ENCODE data around the gene MYH13. TPM values are rescaled to one million over a fixed set of nuclear protein-coding genes. Genes with fewer than 3 reads are reported as not detected.
"Not testable (repeated sequence)": the region's sequence is repeated elsewhere in the genome, so short reads cannot be mapped to it uniquely, and the experiment has no call there.

MYH13 gene
- polyA plus RNA-seq, 2 donors = 0.04 to 0.08 TPM

- H3K36me3 ChIP-seq (ENCODE audit: control insufficient read depth in 2 of 2, insufficient read depth in 2 of 2, low read length in 1 of 2) = no peaks in the 10 kb centered on the region
- peaks cover 0 to 3% of the 10 kb centered on the region in 2 donors for H3K27me3 ChIP-seq (ENCODE audit: control insufficient read depth in 1 of 2, insufficient read depth in 2 of 2, low read length in 2 of 2)
- WGBS, 2 donors = 68 to 71% methylated on average over 12 of the region's 12 CpGs
- no peak overlapping the region for H3K27ac ChIP-seq (ENCODE audit: low read depth in 2 of 2, low read length in 1 of 2)
- no peaks in the 10 kb centered on the region for H3K9me3 ChIP-seq (ENCODE audit: control insufficient read depth in 2 of 2, insufficient read depth in 1 of 2, low read depth in 1 of 2, low read length in 1 of 2)
- H3K4me3 ChIP-seq (ENCODE audit: low read depth in 1 of 2, low read length in 2 of 2) = no peak overlapping the region
- no peaks in the 10 kb centered on the region for H3K4me1 ChIP-seq (ENCODE audit: control insufficient read depth in 2 of 2, insufficient read depth in 2 of 2, low read length in 1 of 2)
Observed at GRCh38 chr17:10292057-10292937, 80.5 kb downstream of the MYH13 start.

- not testable (repeated sequence) for H3K4me1 ChIP-seq (ENCODE audit: control insufficient read depth in 2 of 2, insufficient read depth in 2 of 2, low read length in 1 of 2); H3K36me3 ChIP-seq (ENCODE audit: control insufficient read depth in 2 of 2, insufficient read depth in 2 of 2, low read length in 1 of 2); H3K27me3 ChIP-seq (ENCODE audit: control insufficient read depth in 1 of 2, insufficient read depth in 2 of 2, low read length in 2 of 2); H3K9me3 ChIP-seq (ENCODE audit: control insufficient read depth in 2 of 2, insufficient read depth in 1 of 2, low read depth in 1 of 2, low read length in 1 of 2); H3K4me3 ChIP-seq (ENCODE audit: low read depth in 1 of 2, low read length in 2 of 2); H3K27ac ChIP-seq (ENCODE audit: low read depth in 2 of 2, low read length in 1 of 2)
- 80 to 82% methylated on average over 12 of the region's 12 CpGs for WGBS, 2 donors
Observed at GRCh38 chr17:10291576-10291975, 81.2 kb downstream of the MYH13 start.

GRCh38 chr17:10290041-10290440, 82.8 kb downstream of the MYH13 start:
- peaks cover 0 to 3% of the 10 kb centered on the region in 2 donors for H3K27me3 ChIP-seq (ENCODE audit: control insufficient read depth in 1 of 2, insufficient read depth in 2 of 2, low read length in 2 of 2)
- H3K4me3 ChIP-seq (ENCODE audit: low read depth in 1 of 2, low read length in 2 of 2) = no peak overlapping the region
- WGBS, 2 donors = 25 to 32% methylated on average over 1 of the region's 1 CpG
- H3K9me3 ChIP-seq (ENCODE audit: control insufficient read depth in 2 of 2, insufficient read depth in 1 of 2, low read depth in 1 of 2, low read length in 1 of 2) = no peaks in the 10 kb centered on the region
- H3K36me3 ChIP-seq (ENCODE audit: control insufficient read depth in 2 of 2, insufficient read depth in 2 of 2, low read length in 1 of 2) = no peaks in the 10 kb centered on the region
- no peaks in the 10 kb centered on the region for H3K4me1 ChIP-seq (ENCODE audit: control insufficient read depth in 2 of 2, insufficient read depth in 2 of 2, low read length in 1 of 2)
- peak overlapping the region in 1 of 2 donors; percentile 22 for H3K27ac ChIP-seq (ENCODE audit: low read depth in 2 of 2, low read length in 1 of 2)

GRCh38 chr17:10286324-10286723, 86.5 kb downstream of the MYH13 start:
- Histone ChIP-seq H3K9me3 (ENCODE audit: control insufficient read depth in 2 of 2, insufficient read depth in 1 of 2, low read depth in 1 of 2, low read length in 1 of 2) (no peaks in the 10 kb centered on the region), H3K36me3 (ENCODE audit: control insufficient read depth in 2 of 2, insufficient read depth in 2 of 2, low read length in 1 of 2) (no peaks in the 10 kb centered on the region), H3K4me3 (ENCODE audit: low read depth in 1 of 2, low read length in 2 of 2) (no peak overlapping the region), H3K27ac (ENCODE audit: low read depth in 2 of 2, low read length in 1 of 2) (no peak overlapping the region), H3K4me1 (ENCODE audit: control insufficient read depth in 2 of 2, insufficient read depth in 2 of 2, low read length in 1 of 2) (no peaks in the 10 kb centered on the region), H3K27me3 (ENCODE audit: control insufficient read depth in 1 of 2, insufficient read depth in 2 of 2, low read length in 2 of 2) (no peaks in the 10 kb centered on the region)
- WGBS, 2 donors = 11 to 33% methylated on average over 1 of the region's 1 CpG

- WGBS, 2 donors = 71 to 81% methylated on average over 8 of the region's 8 CpGs
- Histone ChIP-seq H3K36me3 (ENCODE audit: control insufficient read depth in 2 of 2, insufficient read depth in 2 of 2, low read length in 1 of 2) (no peaks in the 10 kb centered on the region), H3K27ac (ENCODE audit: low read depth in 2 of 2, low read length in 1 of 2) (no peak overlapping the region), H3K27me3 (ENCODE audit: control insufficient read depth in 1 of 2, insufficient read depth in 2 of 2, low read length in 2 of 2) (no peaks in the 10 kb centered on the region), H3K4me3 (ENCODE audit: low read depth in 1 of 2, low read length in 2 of 2) (no peak overlapping the region), H3K9me3 (ENCODE audit: control insufficient read depth in 2 of 2, insufficient read depth in 1 of 2, low read depth in 1 of 2, low read length in 1 of 2) (no peaks in the 10 kb centered on the region), H3K4me1 (ENCODE audit: control insufficient read depth in 2 of 2, insufficient read depth in 2 of 2, low read length in 1 of 2) (no peaks in the 10 kb centered on the region)
Observed at GRCh38 chr17:10285896-10286295, 86.9 kb downstream of the MYH13 start.

GRCh38 chr17:10280068-10280467, 92.7 kb downstream of the MYH13 start:
- Histone ChIP-seq H3K36me3 (ENCODE audit: control insufficient read depth in 2 of 2, insufficient read depth in 2 of 2, low read length in 1 of 2) (no peaks in the 10 kb centered on the region), H3K27me3 (ENCODE audit: control insufficient read depth in 1 of 2, insufficient read depth in 2 of 2, low read length in 2 of 2) (no peaks in the 10 kb centered on the region), H3K9me3 (ENCODE audit: control insufficient read depth in 2 of 2, insufficient read depth in 1 of 2, low read depth in 1 of 2, low read length in 1 of 2) (no peaks in the 10 kb centered on the region), H3K4me1 (ENCODE audit: control insufficient read depth in 2 of 2, insufficient read depth in 2 of 2, low read length in 1 of 2) (peaks cover 0 to 2% of the 10 kb centered on the region in 2 donors), H3K27ac (ENCODE audit: low read depth in 2 of 2, low read length in 1 of 2) (no peak overlapping the region), H3K4me3 (ENCODE audit: low read depth in 1 of 2, low read length in 2 of 2) (no peak overlapping the region)
- WGBS, 2 donors = 69 to 73% methylated on average over 1 of the region's 1 CpG

GRCh38 chr17:10278218-10278617, 94.6 kb downstream of the MYH13 start:
- no peaks in the 10 kb centered on the region for H3K27me3 ChIP-seq (ENCODE audit: control insufficient read depth in 1 of 2, insufficient read depth in 2 of 2, low read length in 2 of 2)
- no peak overlapping the region for H3K27ac ChIP-seq (ENCODE audit: low read depth in 2 of 2, low read length in 1 of 2)
- H3K4me1 ChIP-seq (ENCODE audit: control insufficient read depth in 2 of 2, insufficient read depth in 2 of 2, low read length in 1 of 2) = peaks cover 0 to 2% of the 10 kb centered on the region in 2 donors
- WGBS, 2 donors = 37 to 44% methylated on average over 3 of the region's 3 CpGs
- H3K36me3 ChIP-seq (ENCODE audit: control insufficient read depth in 2 of 2, insufficient read depth in 2 of 2, low read length in 1 of 2) = no peaks in the 10 kb centered on the region
- H3K9me3 ChIP-seq (ENCODE audit: control insufficient read depth in 2 of 2, insufficient read depth in 1 of 2, low read depth in 1 of 2, low read length in 1 of 2) = no peaks in the 10 kb centered on the region
- H3K4me3 ChIP-seq (ENCODE audit: low read depth in 1 of 2, low read length in 2 of 2) = no peak overlapping the region

- H3K9me3 ChIP-seq (ENCODE audit: control insufficient read depth in 2 of 2, insufficient read depth in 1 of 2, low read depth in 1 of 2, low read length in 1 of 2) = no peaks in the 10 kb centered on the region
- H3K27ac ChIP-seq (ENCODE audit: low read depth in 2 of 2, low read length in 1 of 2) = no peak overlapping the region
- H3K27me3 ChIP-seq (ENCODE audit: control insufficient read depth in 1 of 2, insufficient read depth in 2 of 2, low read length in 2 of 2) = no peaks in the 10 kb centered on the region
- H3K4me3 ChIP-seq (ENCODE audit: low read depth in 1 of 2, low read length in 2 of 2) = no peak overlapping the region
- 55 to 60% methylated on average over 3 of the region's 3 CpGs for WGBS, 2 donors
- H3K4me1 ChIP-seq (ENCODE audit: control insufficient read depth in 2 of 2, insufficient read depth in 2 of 2, low read length in 1 of 2) = peaks cover 0 to 2% of the 10 kb centered on the region in 2 donors
- H3K36me3 ChIP-seq (ENCODE audit: control insufficient read depth in 2 of 2, insufficient read depth in 2 of 2, low read length in 1 of 2) = no peaks in the 10 kb centered on the region
Observed at GRCh38 chr17:10276436-10276835, 96.4 kb downstream of the MYH13 start.

- H3K27ac ChIP-seq (ENCODE audit: low read depth in 2 of 2, low read length in 1 of 2) = no peak overlapping the region
- no peaks in the 10 kb centered on the region for H3K9me3 ChIP-seq (ENCODE audit: control insufficient read depth in 2 of 2, insufficient read depth in 1 of 2, low read depth in 1 of 2, low read length in 1 of 2)
- no peaks in the 10 kb centered on the region for H3K36me3 ChIP-seq (ENCODE audit: control insufficient read depth in 2 of 2, insufficient read depth in 2 of 2, low read length in 1 of 2)
- 75 to 80% methylated on average over 8 of the region's 8 CpGs for WGBS, 2 donors
- no peaks in the 10 kb centered on the region for H3K27me3 ChIP-seq (ENCODE audit: control insufficient read depth in 1 of 2, insufficient read depth in 2 of 2, low read length in 2 of 2)
- H3K4me1 ChIP-seq (ENCODE audit: control insufficient read depth in 2 of 2, insufficient read depth in 2 of 2, low read length in 1 of 2) = peaks cover 0 to 2% of the 10 kb centered on the region in 2 donors
- no peak overlapping the region for H3K4me3 ChIP-seq (ENCODE audit: low read depth in 1 of 2, low read length in 2 of 2)
Observed at GRCh38 chr17:10275418-10275817, 97.4 kb downstream of the MYH13 start.

GRCh38 chr17:10271106-10271562, 101.7 kb downstream of the MYH13 start:
- WGBS, 2 donors = 65 to 77% methylated on average over 3 of the region's 3 CpGs
- Histone ChIP-seq H3K27me3 (ENCODE audit: control insufficient read depth in 1 of 2, insufficient read depth in 2 of 2, low read length in 2 of 2) (no peaks in the 10 kb centered on the region), H3K4me3 (ENCODE audit: low read depth in 1 of 2, low read length in 2 of 2) (no peak overlapping the region), H3K27ac (ENCODE audit: low read depth in 2 of 2, low read length in 1 of 2) (no peak overlapping the region), H3K36me3 (ENCODE audit: control insufficient read depth in 2 of 2, insufficient read depth in 2 of 2, low read length in 1 of 2) (no peaks in the 10 kb centered on the region), H3K4me1 (ENCODE audit: control insufficient read depth in 2 of 2, insufficient read depth in 2 of 2, low read length in 1 of 2) (no peaks in the 10 kb centered on the region), H3K9me3 (ENCODE audit: control insufficient read depth in 2 of 2, insufficient read depth in 1 of 2, low read depth in 1 of 2, low read length in 1 of 2) (no peaks in the 10 kb centered on the region)
